HepG2 (cell line): ENCODE data around the gene PRXL2B. TPM values are rescaled to one million over a fixed set of nuclear protein-coding genes. Genes with fewer than 3 reads are reported as not detected.

Experiments
- ADNP ChIP-seq: sonication (generic); formaldehyde crosslinking; IDR thresholded peaks from 2 replicates; pipeline ENCODE4 v1.4.0; 2020; ENCODE audit warnings: missing genetic modification reagents
- CBX2 ChIP-seq, 2 experiments: fragments of 200-600 bp in 1 of 2; sonication (generic); formaldehyde crosslinking in 1 of 2; IDR thresholded peaks; 2 replicates each; pipeline versions ENCODE4 v1.7.0 to v1.8.1; 2018 to 2022; ENCODE audit warnings: low read depth in 2 of 2, low read length in 1 of 2, mild to moderate bottlenecking in 1 of 2, missing genetic modification reagents in 1 of 2
- CHCHD3 ChIP-seq: sonication (generic); formaldehyde crosslinking; IDR thresholded peaks from 2 replicates; pipeline ENCODE4 v1.8.0; 2022; ENCODE audit warnings: mild to moderate bottlenecking, missing genetic modification reagents, moderate library complexity
- ETS1 ChIP-seq: sonication (generic); formaldehyde crosslinking; IDR thresholded peaks from 2 replicates; pipeline ENCODE4 v1.4.0; 2020; ENCODE audit warnings: missing genetic modification reagents
- FOXO1 ChIP-seq: sonication (generic); formaldehyde crosslinking; IDR thresholded peaks from 2 replicates; pipeline ENCODE4 v1.4.0; 2020; ENCODE audit warnings: missing genetic modification reagents
- HCFC1 ChIP-seq: fragments of 150-350 bp; IDR thresholded peaks from 2 replicates; pipeline ENCODE4 v1.6.1; 2014; ENCODE audit warnings: low read depth, low read length
- HOXA9 ChIP-seq: sonication (generic); formaldehyde crosslinking; IDR thresholded peaks from 2 replicates; pipeline ENCODE4 v1.8.1; 2022; ENCODE audit warnings: missing genetic modification reagents, mild to moderate bottlenecking, moderate library complexity, borderline replicate concordance
- HOXD1 ChIP-seq: sonication (generic); formaldehyde crosslinking; IDR thresholded peaks from 2 replicates; pipeline ENCODE4 v1.5.0; 2020; ENCODE audit warnings: missing genetic modification reagents
- JUNB ChIP-seq: sonication (generic); formaldehyde crosslinking; IDR thresholded peaks from 2 replicates; pipeline ENCODE4 v1.8.0; 2022; ENCODE audit warnings: missing genetic modification reagents, mild to moderate bottlenecking, borderline replicate concordance
- MXD4 ChIP-seq: IDR thresholded peaks from 2 replicates; pipeline ENCODE4 v1.6.1; 2016; ENCODE audit warnings: mild to moderate bottlenecking, missing biosample characterization, missing genetic modification reagents
- MYC ChIP-seq: sonication (generic); formaldehyde crosslinking; IDR thresholded peaks from 2 replicates; pipeline ENCODE4 v1.9.0; 2021; ENCODE audit warnings: missing genetic modification reagents, borderline replicate concordance
- PHF20 ChIP-seq: sonication (generic); formaldehyde crosslinking; IDR thresholded peaks from 2 replicates; pipeline ENCODE4 v1.5.0; 2020; ENCODE audit warnings: mild to moderate bottlenecking, missing genetic modification reagents
- RELA ChIP-seq: sonication (generic); formaldehyde crosslinking; IDR thresholded peaks from 2 replicates; pipeline ENCODE4 v1.4.0; 2020; ENCODE audit warnings: missing genetic modification reagents
- RNF2 ChIP-seq: fragments of 450-650 bp; conservative IDR thresholded peaks from 2 replicates; pipeline ENCODE4 v1.6.1; 2016; ENCODE audit warnings: low read depth
- SAFB2 ChIP-seq: sonication (generic); formaldehyde crosslinking; IDR thresholded peaks from 2 replicates; pipeline ENCODE4 v1.5.1; 2020; ENCODE audit warnings: missing genetic modification reagents, low read depth, mild to moderate bottlenecking, borderline replicate concordance
- SETDB1 ChIP-seq: sonication (generic); formaldehyde crosslinking; IDR thresholded peaks from 2 replicates; pipeline ENCODE4 v1.5.1; 2020; ENCODE audit warnings: missing genetic modification reagents, mild to moderate bottlenecking, borderline replicate concordance
- ZBTB10 ChIP-seq: sonication (generic); formaldehyde crosslinking; IDR thresholded peaks from 2 replicates; pipeline ENCODE4 v1.4.0; 2020; ENCODE audit warnings: missing genetic modification reagents, borderline replicate concordance
- ZBTB2 ChIP-seq: sonication (generic); formaldehyde crosslinking; IDR thresholded peaks from 2 replicates; pipeline ENCODE4 v1.8.0; 2022; ENCODE audit warnings: low read depth, missing genetic modification reagents
- ZNF10 ChIP-seq: sonication (generic); formaldehyde crosslinking; IDR thresholded peaks from 2 replicates; pipeline ENCODE4 v1.4.0; 2020; ENCODE audit warnings: mild to moderate bottlenecking, low read depth, missing genetic modification reagents, borderline replicate concordance
- ZNF121 ChIP-seq: sonication (generic); formaldehyde crosslinking; IDR thresholded peaks from 2 replicates; pipeline ENCODE4 v1.5.0; 2020; ENCODE audit warnings: mild to moderate bottlenecking, missing genetic modification reagents
- ZNF207 ChIP-seq: fragments of 450-650 bp; IDR thresholded peaks from 2 replicates; pipeline ENCODE4 v1.6.1; 2016; ENCODE audit warnings: antibody characterized with exemption, borderline replicate concordance
- ZNF232 ChIP-seq: sonication (generic); formaldehyde crosslinking; IDR thresholded peaks from 2 replicates; pipeline ENCODE4 v1.4.0; 2020; ENCODE audit warnings: missing genetic modification reagents, borderline replicate concordance
- ZNF33A ChIP-seq: sonication (generic); formaldehyde crosslinking; IDR thresholded peaks from 2 replicates; pipeline ENCODE4 v1.5.1; 2020; ENCODE audit warnings: missing genetic modification reagents, mild to moderate bottlenecking, moderate library complexity, borderline replicate concordance
- ZNF660 ChIP-seq: sonication (generic); formaldehyde crosslinking; IDR thresholded peaks from 2 replicates; pipeline ENCODE4 v1.5.1; 2020; ENCODE audit warnings: mild to moderate bottlenecking, low read depth, missing genetic modification reagents, borderline replicate concordance
- ZNF7 ChIP-seq: IDR thresholded peaks from 2 replicates; pipeline ENCODE4 v1.6.1; 2016; ENCODE audit warnings: missing biosample characterization, missing genetic modification reagents
- ZNF709 ChIP-seq: sonication (generic); formaldehyde crosslinking; IDR thresholded peaks from 2 replicates; pipeline ENCODE4 v1.5.0; 2020; ENCODE audit warnings: mild to moderate bottlenecking, missing genetic modification reagents
- polyA plus RNA-seq, 8 experiments: library from polyadenylated mRNA; depleted of rRNA in 3 of 8; stranded (reverse) in 7 of 8; unstranded in 1 of 8; fragments of >200 nt; fragmentation: Illumina TruSeq in 4 of 8; extraction: Trizol in 4 of 8; gene quantifications; 2 replicates each; pipeline versions ENCODE4 v1.2.1 to v1.2.3, GENCODE V29; 2011 to 2016; ENCODE audit warnings: low read depth in 4 of 8, missing spikeins in 1 of 8, mixed read lengths in 1 of 8; ENCODE audit not compliant: insufficient read depth in 1 of 8
- total RNA-seq, 5 experiments: library from RNA; depleted of rRNA; stranded (reverse); fragments of >200 nt; fragmentation: Illumina TruSeq; extraction: Trizol; gene quantifications; 2 replicates each; pipeline ENCODE4 v1.2.3, GENCODE V29; 2016; ENCODE audit warnings: low read depth in 1 of 5

PRXL2B gene
- total and polyA plus RNA-seq, 2 of the 13 experiments (the other 11 are each of a cell fraction or from before 2014, with no cell fraction given): 16.8 to 22.1 TPM

GRCh38 chr1:2545754-2546514 lies 40.6 kb upstream of the PRXL2B start (continued):
- TF ChIP-seq ZNF207 (no peak), HCFC1 (no peak; the same call in 1 of the 2 replicates), ZBTB10 (CRISPR knock-in tag) (no peak), SETDB1 (CRISPR knock-in tag) (no peak), SAFB2 (CRISPR knock-in tag) (no peak), MYC (CRISPR knock-in tag) (peak; percentile 40; the same call in 1 of the 2 replicates), ZNF10 (CRISPR knock-in tag) (no peak), CHCHD3 (no peak), FOXO1 (CRISPR knock-in tag) (no peak), ZNF660 (CRISPR knock-in tag) (no peak), ZBTB2 (CRISPR knock-in tag) (no peak), ZNF7 (CRISPR knock-in tag) (no peak), PHF20 (no peak), CBX2 (IDR thresholded peaks at IDR 0.05; ENCODE audit: low read depth, low read length) (no peak), CBX2 (CRISPR knock-in tag; IDR thresholded peaks at IDR 0.05; ENCODE audit: low read depth) (no peak), ZNF232 (CRISPR knock-in tag) (no peak), MXD4 (CRISPR knock-in tag) (0 out of 2 replicates have a peak, but pooled peaks have one; percentile 27), ZNF33A (CRISPR knock-in tag) (no peak), HOXA9 (CRISPR knock-in tag) (no peak), ETS1 (no peak), ZNF121 (CRISPR knock-in tag) (no peak), HOXD1 (CRISPR knock-in tag) (no peak), RELA (CRISPR knock-in tag) (no peak), JUNB (CRISPR knock-in tag) (no peak), ADNP (CRISPR knock-in tag) (no peak; the same call in 1 of the 2 replicates), RNF2 (no peak), ZNF709 (CRISPR knock-in tag) (no peak; the same call in 1 of the 2 replicates)
